Gastrocnemius medialis (tissue), 4 donors: ENCODE results near the gene FXYD2. TPM values are rescaled to one million over a fixed set of nuclear protein-coding genes. Genes with fewer than 3 reads are reported as not detected.

ENCODE experiments used
- ATAC-seq, 2 donors: fragments of 150-250 bp; one replicate each; pipeline ENCODE4 v1.9.1; 2016
- DNase-seq, 2 donors: peaks; one replicate each; pipeline ENCODE4 v3.0.0-alpha.2; 2019
- H3K27ac ChIP-seq, 4 donors: fragments of 200-600 bp; sonication (generic); 1 replicate in 1 of 4; 2 replicates in 3 of 4; pipeline ENCODE4 v1.5.1; 2016 to 2018; ENCODE audit warnings: mild to moderate bottlenecking in 2 of 4, moderate library complexity in 1 of 4
- H3K27me3 ChIP-seq, 3 donors: fragments of 200-600 bp; sonication (generic) in 2 of 3; 1 replicate in 1 of 3; 2 replicates in 2 of 3; pipeline versions ENCODE4 v1.5.1 to v1.6.0; 2016 to 2019; ENCODE audit warnings: mild to moderate bottlenecking in 1 of 3, moderate library complexity in 1 of 3
- H3K36me3 ChIP-seq, 2 donors: fragments of 200-600 bp; sonication (generic) in 1 of 2; one replicate each; pipeline ENCODE4 v1.5.1; 2017 to 2018
- H3K4me1 ChIP-seq, 2 donors: fragments of 200-600 bp; sonication (generic) in 1 of 2; one replicate each; pipeline ENCODE4 v1.5.1; 2016 to 2017; ENCODE audit warnings: mild to moderate bottlenecking in 2 of 2
- H3K4me3 ChIP-seq, 4 donors: fragments of 200-600 bp; sonication (generic) in 3 of 4; 1 replicate in 1 of 4; 2 replicates in 3 of 4; pipeline ENCODE4 v1.5.1; 2016 to 2019; ENCODE audit warnings: mild to moderate bottlenecking in 2 of 4
- H3K9me3 ChIP-seq, 3 donors: fragments of 200-600 bp; sonication (generic) in 2 of 3; 1 replicate in 1 of 3; 2 replicates in 2 of 3; pipeline ENCODE4 v1.5.1; 2016 to 2019
- CTCF ChIP-seq, 5 experiments: fragments of 450-650 bp in 3 of 5; fragments of 200-600 bp in 2 of 5; sonication (generic) in 2 of 5; IDR thresholded peaks in 4 of 5; conservative IDR thresholded peaks in 1 of 5; 1 replicate in 4 of 5; 2 replicates in 1 of 5; pipeline ENCODE4 v1.5.1; 2016 to 2019; ENCODE audit warnings: antibody characterized with exemption in 5 of 5, mild to moderate bottlenecking in 3 of 5, moderate library complexity in 3 of 5
- POLR2A ChIP-seq, 2 donors: fragments of 450-650 bp; IDR thresholded peaks; one replicate each; pipeline ENCODE4 v1.6.1; 2017; ENCODE audit warnings: antibody characterized with exemption in 2 of 2, mild to moderate bottlenecking in 2 of 2, moderate library complexity in 2 of 2
- in situ Hi-C, 4 donors: fragments of 200-750 bp; cut with MboI; loops; one replicate each; pipeline versions ENCODE4 v1.15.0 to v1.8.0; 2017; ENCODE audit warnings: low sequenced_read_pairs in 4 of 4
- intact Hi-C: fragments of 100-400 bp; cut with DNase I; formaldehyde crosslinking; loops from one replicate; pipeline ENCODE4 v1.15.1; 2023; ENCODE audit warnings: low total_unique reads
- total RNA-seq, 4 donors: library from RNA; depleted of rRNA; stranded (reverse); fragments of >200 nt; gene quantifications; one replicate each; pipeline versions ENCODE4 v1.1.0 to v1.2.3, GENCODE V29; 2016

The FXYD2 gene
- total RNA-seq, 4 donors from 2014 or later, result 0.87 TPM; not detected in 3

GRCh38 chr11:117862753-117863152 is 38.2 kb upstream of the FXYD2 start:
- Histone ChIP-seq H3K27ac (peak overlapping the region; percentile 71 to 78 (median 74)), H3K36me3 (no peaks in the 10 kb centered on the region), H3K4me3 (no peak overlapping the region), H3K9me3 (no peaks in the 10 kb centered on the region), H3K27me3 (no peaks in the 10 kb centered on the region), H3K4me1 (peaks cover 8 to 24% of the 10 kb centered on the region in 2 donors)
- intact Hi-C loops, result no loop called here
- in situ Hi-C loops, result no loop called here
- ATAC-seq, result no peak
- DNase-seq, result no peak
- TF ChIP-seq POLR2A (IDR thresholded peaks at IDR 0.05) (no peak), CTCF (IDR thresholded peaks at IDR 0.05 in 4 of 5, conservative IDR thresholded peaks at IDR 0.05 in 1 of 5) (no peak)

GRCh38 chr11:117862019-117862725 is 37.6 kb upstream of the FXYD2 start:
- ATAC-seq, result peak in 1 of 2 donors; percentile 50

GRCh38 chr11:117861151-117862018 is 36.8 kb upstream of the FXYD2 start:
- intact Hi-C loops, result no loop called here

More at GRCh38 chr11:117862019-117862725, 37.6 kb upstream of the FXYD2 start:
- intact Hi-C loops, result no loop called here
- no peaks in the 10 kb centered on the region for H3K36me3 ChIP-seq
- in situ Hi-C loops, result no loop called here
- no peaks in the 10 kb centered on the region for H3K27me3 ChIP-seq
- H3K4me1 ChIP-seq, result peaks cover 8 to 24% of the 10 kb centered on the region in 2 donors
- peak overlapping the region in 1 of 4 donors; percentile 9 for H3K4me3 ChIP-seq
- peak overlapping the region; percentile 71 to 78 (median 74) for H3K27ac ChIP-seq
- DNase-seq, result peak in 1 of 2 donors; percentile 31
- no peaks in the 10 kb centered on the region for H3K9me3 ChIP-seq
- no peak for TF ChIP-seq POLR2A (IDR thresholded peaks at IDR 0.05)

GRCh38 chr11:117860139-117860538 is 35.6 kb upstream of the FXYD2 start:
- in situ Hi-C loops (no loop called here), intact Hi-C loops (no loop called here)
- Histone ChIP-seq H3K4me1 (peaks cover 8 to 24% of the 10 kb centered on the region in 2 donors), H3K27me3 (no peaks in the 10 kb centered on the region), H3K4me3 (no peak overlapping the region), H3K9me3 (no peaks in the 10 kb centered on the region), H3K36me3 (no peaks in the 10 kb centered on the region), H3K27ac (peak overlapping the region in 1 of 4 donors; percentile 78)
- no peak for DNase-seq
- no peak for TF ChIP-seq CTCF (IDR thresholded peaks at IDR 0.05 in 4 of 5, conservative IDR thresholded peaks at IDR 0.05 in 1 of 5)
- no peak for TF ChIP-seq POLR2A (IDR thresholded peaks at IDR 0.05)
- no peak for ATAC-seq

More at GRCh38 chr11:117861151-117862018, 36.8 kb upstream of the FXYD2 start:
- DNase-seq (no peak), ATAC-seq (peak; percentile 34 to 46)
- TF ChIP-seq CTCF (IDR thresholded peaks at IDR 0.05 in 4 of 5, conservative IDR thresholded peaks at IDR 0.05 in 1 of 5) (no peak), POLR2A (IDR thresholded peaks at IDR 0.05) (no peak)
- Histone ChIP-seq H3K4me3 (peak overlapping the region in 1 of 4 donors; percentile 9), H3K4me1 (peaks cover 8 to 24% of the 10 kb centered on the region in 2 donors), H3K36me3 (no peaks in the 10 kb centered on the region), H3K27ac (peak overlapping the region; percentile 71 to 78 (median 74)), H3K27me3 (no peaks in the 10 kb centered on the region), H3K9me3 (no peaks in the 10 kb centered on the region)
- in situ Hi-C loops, result no loop called here
